Skin epidermis (tissue), 12 donors: ENCODE results near the gene ATXN7L3.

Experiments
- H3K27ac ChIP-seq, 21 experiments: fragments of 200-600 bp; sonication (generic) in 11 of 21; one replicate each; pipeline ENCODE4 v1.5.0; 2020; ENCODE audit warnings: mild to moderate bottlenecking in 3 of 21, inconsistent platforms in 2 of 21, moderate library complexity in 2 of 21
- H3K4me3 ChIP-seq, 7 experiments: fragments of 200-600 bp; sonication (generic) in 2 of 7; one replicate each; pipeline ENCODE4 v1.5.0; 2020; ENCODE audit warnings: inconsistent platforms in 2 of 7, mild to moderate bottlenecking in 2 of 7, moderate library complexity in 1 of 7

ATXN7L3 gene

GRCh38 chr17:44205962-44206824 lies 6.5 kb upstream of the ATXN7L3 start:
- H3K27ac ChIP-seq, result peak overlapping the region in 2 of 21 experiments; percentile 5 to 69
- H3K4me3 ChIP-seq, result no peak overlapping the region

- no peak overlapping the region for H3K4me3 ChIP-seq
- peak overlapping the region in 13 of 21 experiments; percentile 4 to 69 (median 21) for H3K27ac ChIP-seq
Measured at GRCh38 chr17:44204441-44204882, 4.8 kb upstream of the ATXN7L3 start.

- H3K4me3 ChIP-seq, result no peak overlapping the region
- peak overlapping the region in 11 of 21 experiments; percentile 7 to 65 (median 27) for H3K27ac ChIP-seq
Measured at GRCh38 chr17:44203731-44204440, 4.2 kb upstream of the ATXN7L3 start.

GRCh38 chr17:44202756-44203155 lies 3.1 kb upstream of the ATXN7L3 start:
- no peak overlapping the region for H3K4me3 ChIP-seq
- peak overlapping the region in 7 of 21 experiments; percentile 17 to 65 (median 26) for H3K27ac ChIP-seq

GRCh38 chr17:44200478-44201155 lies 933 bp upstream of the ATXN7L3 start:
- peak overlapping the region; percentile 64 to 97 (median 86) for H3K4me3 ChIP-seq
- H3K27ac ChIP-seq, result peak overlapping the region; percentile 90 to 100 (median 98)

GRCh38 chr17:44198721-44199552 lies 747 bp downstream of the ATXN7L3 start:
- Histone ChIP-seq H3K27ac (peak overlapping the region; percentile 92 to 100 (median 98)), H3K4me3 (peak overlapping the region; percentile 64 to 97 (median 86))

GRCh38 chr17:44197980-44198720 lies 1.5 kb downstream of the ATXN7L3 start:
- Histone ChIP-seq H3K27ac (peak overlapping the region; percentile 92 to 100 (median 98)), H3K4me3 (peak overlapping the region; percentile 64 to 97 (median 86))

GRCh38 chr17:44197107-44197506 lies 2.6 kb downstream of the ATXN7L3 start:
- Histone ChIP-seq H3K4me3 (no peak overlapping the region), H3K27ac (peak overlapping the region in 8 of 21 experiments; percentile 2 to 100 (median 98))

- H3K4me3 ChIP-seq, result no peak overlapping the region
- H3K27ac ChIP-seq, result peak overlapping the region in 12 of 21 experiments; percentile 5 to 66 (median 34)
Measured at GRCh38 chr17:44193326-44194084, 6.2 kb downstream of the ATXN7L3 start.

GRCh38 chr17:44192750-44193149 lies 6.9 kb downstream of the ATXN7L3 start:
- Histone ChIP-seq H3K4me3 (no peak overlapping the region), H3K27ac (peak overlapping the region in 14 of 21 experiments; percentile 4 to 66 (median 26))

GRCh38 chr17:44191941-44192496 lies 7.7 kb downstream of the ATXN7L3 start:
- Histone ChIP-seq H3K4me3 (no peak overlapping the region), H3K27ac (peak overlapping the region in 12 of 21 experiments; percentile 4 to 61 (median 29))

- H3K4me3 ChIP-seq, result no peak overlapping the region
- peak overlapping the region in 3 of 21 experiments; percentile 13 to 60 (median 20) for H3K27ac ChIP-seq
Measured at GRCh38 chr17:44191369-44191768, 8.3 kb downstream of the ATXN7L3 start.

- H3K4me3 ChIP-seq, result no peak overlapping the region
Measured at GRCh38 chr17:44190481-44190880, 9.2 kb downstream of the ATXN7L3 start.

GRCh38 chr17:44188576-44189403 lies 10.9 kb downstream of the ATXN7L3 start:
- H3K4me3 ChIP-seq, result no peak overlapping the region
- peak overlapping the region in 6 of 21 experiments; percentile 37 to 99 (median 98) for H3K27ac ChIP-seq

More at GRCh38 chr17:44190481-44190880, 9.2 kb downstream of the ATXN7L3 start:
- H3K27ac ChIP-seq, result no peak overlapping the region

GRCh38 chr17:44187131-44187899 lies 12.4 kb downstream of the ATXN7L3 start:
- peak overlapping the region; percentile 74 to 100 (median 98) for H3K27ac ChIP-seq
- peak overlapping the region; percentile 50 to 95 (median 79) for H3K4me3 ChIP-seq
